ENCODE measurements around the gene CEMP1.

DNA sequence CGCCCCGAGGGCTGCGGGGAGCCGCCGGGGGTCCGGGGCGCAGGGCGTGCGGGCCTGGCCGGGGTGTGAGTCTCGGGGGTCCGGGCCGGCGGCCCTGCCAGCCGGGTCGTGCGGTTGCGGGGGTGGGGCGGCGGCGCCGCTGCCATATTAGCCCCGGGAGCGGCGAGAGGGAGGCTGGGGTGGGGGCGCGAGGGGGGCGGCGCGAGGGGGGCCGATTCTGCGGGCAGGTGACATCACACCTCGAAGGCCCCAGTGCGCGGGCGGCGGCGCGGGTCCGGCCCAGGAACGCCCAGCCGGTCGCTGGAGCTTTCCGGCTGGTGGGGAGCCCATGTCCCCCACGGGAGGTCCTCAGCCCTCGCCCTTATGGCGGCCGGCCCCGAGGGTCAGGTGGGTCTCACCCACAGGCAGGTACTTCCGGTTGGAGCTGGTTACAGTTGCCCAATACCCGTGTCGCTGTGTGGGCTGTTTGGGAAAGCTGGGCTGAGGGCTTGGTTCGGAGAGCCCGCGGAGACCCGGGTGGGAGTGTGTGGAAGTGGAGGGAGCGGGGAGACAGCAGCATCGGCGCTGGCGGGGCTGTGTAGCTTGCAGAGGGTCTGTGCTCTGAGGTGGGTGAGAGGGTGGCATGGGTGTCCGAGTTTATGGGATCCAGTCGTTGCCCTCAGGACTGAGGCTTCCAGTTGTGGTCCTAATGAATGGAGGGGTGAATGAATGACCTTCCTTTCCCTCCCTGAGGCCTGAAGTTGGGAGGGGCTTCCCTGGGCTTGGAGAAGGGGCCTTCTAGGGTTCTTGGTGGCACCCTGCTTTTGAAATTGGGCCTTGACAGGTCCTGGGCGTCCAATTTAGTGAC, 16.7 kb downstream of the CEMP1 start:
- TF ChIP-seq, protein P1, sequence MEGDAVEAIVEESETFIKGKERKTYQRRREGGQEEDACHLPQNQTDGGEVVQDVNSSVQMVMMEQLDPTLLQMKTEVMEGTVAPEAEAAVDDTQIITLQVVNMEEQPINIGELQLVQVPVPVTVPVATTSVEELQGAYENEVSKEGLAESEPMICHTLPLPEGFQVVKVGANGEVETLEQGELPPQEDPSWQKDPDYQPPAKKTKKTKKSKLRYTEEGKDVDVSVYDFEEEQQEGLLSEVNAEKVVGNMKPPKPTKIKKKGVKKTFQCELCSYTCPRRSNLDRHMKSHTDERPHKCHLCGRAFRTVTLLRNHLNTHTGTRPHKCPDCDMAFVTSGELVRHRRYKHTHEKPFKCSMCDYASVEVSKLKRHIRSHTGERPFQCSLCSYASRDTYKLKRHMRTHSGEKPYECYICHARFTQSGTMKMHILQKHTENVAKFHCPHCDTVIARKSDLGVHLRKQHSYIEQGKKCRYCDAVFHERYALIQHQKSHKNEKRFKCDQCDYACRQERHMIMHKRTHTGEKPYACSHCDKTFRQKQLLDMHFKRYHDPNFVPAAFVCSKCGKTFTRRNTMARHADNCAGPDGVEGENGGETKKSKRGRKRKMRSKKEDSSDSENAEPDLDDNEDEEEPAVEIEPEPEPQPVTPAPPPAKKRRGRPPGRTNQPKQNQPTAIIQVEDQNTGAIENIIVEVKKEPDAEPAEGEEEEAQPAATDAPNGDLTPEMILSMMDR (IDR thresholded peaks at IDR 0.05) = no peak
- TF ChIP-seq POLR2A (IDR thresholded peaks at IDR 0.05) = peak in 1 of 2 donors; percentile 12

Measured in thyroid gland (tissue), 4 donors.